ENCODE measurements around the gene TRPM1. TPM values are rescaled to one million over a fixed set of nuclear protein-coding genes. Genes with fewer than 3 reads are reported as not detected.

The TRPM1 gene
- total and polyA plus RNA-seq, 2 donors (not counting 1 experiment from before 2014, with no cell fraction given): not detected

GRCh38 chr15:31096563-31096962 is 5.0 kb downstream of the TRPM1 start:
- Histone ChIP-seq H3K9me3 (ENCODE audit: control insufficient read depth, insufficient read depth, low read depth, low read length) (no peaks in the 10 kb centered on the region), H3K27me3 (ENCODE audit: control insufficient read depth, insufficient read depth, low read length) (no peaks in the 10 kb centered on the region), H3K4me3 (replicated peaks in 1 of 4; ENCODE audit: control extremely low read depth in 1 of 4, insufficient read depth in 1 of 4, low read depth in 3 of 4, low read length in 4 of 4) (no peak overlapping the region), H3K79me2 (ENCODE audit: control insufficient read depth, insufficient read depth, low read length) (no peaks in the 10 kb centered on the region), H3K4me1 (ENCODE audit: control insufficient read depth, extremely low read depth, insufficient read depth, low read length) (no peaks in the 10 kb centered on the region), H3K36me3 (ENCODE audit: control insufficient read depth, insufficient read depth, low read length) (no peaks in the 10 kb centered on the region), H2AFZ (ENCODE audit: low read length) (no peak overlapping the region), H3K27ac (ENCODE audit: insufficient read depth, low read length) (no peak overlapping the region), H3K9ac (ENCODE audit: insufficient read depth, low read length) (no peak overlapping the region), H4K20me1 (ENCODE audit: control insufficient read depth, extremely low read depth, insufficient read depth, low read length) (no peaks in the 10 kb centered on the region), H3K4me2 (ENCODE audit: extremely low read depth, insufficient read depth, low read length) (no peak overlapping the region)
- DNase-seq (ENCODE audit: low read depth in 2 of 2): no peak
- TF ChIP-seq EZH2 (IDR thresholded peaks at IDR 0.05; ENCODE audit: low read length, missing control alignments) (no peak), CTCF (conservative IDR thresholded peaks at IDR 0.05 in 1 of 2, IDR thresholded peaks at IDR 0.05 in 1 of 2; ENCODE audit: low read depth in 1 of 2, low read length in 2 of 2) (no peak)

GRCh38 chr15:31091481-31091880 is 10.0 kb downstream of the TRPM1 start:
- Histone ChIP-seq H3K4me1 (ENCODE audit: control insufficient read depth, extremely low read depth, insufficient read depth, low read length) (no peaks in the 10 kb centered on the region), H3K9ac (ENCODE audit: insufficient read depth, low read length) (no peak overlapping the region), H3K27ac (ENCODE audit: insufficient read depth, low read length) (no peak overlapping the region), H3K36me3 (ENCODE audit: control insufficient read depth, insufficient read depth, low read length) (no peaks in the 10 kb centered on the region), H3K9me3 (ENCODE audit: control insufficient read depth, insufficient read depth, low read depth, low read length) (no peaks in the 10 kb centered on the region), H3K27me3 (ENCODE audit: control insufficient read depth, insufficient read depth, low read length) (no peaks in the 10 kb centered on the region), H3K4me2 (ENCODE audit: extremely low read depth, insufficient read depth, low read length) (no peak overlapping the region), H3K79me2 (ENCODE audit: control insufficient read depth, insufficient read depth, low read length) (no peaks in the 10 kb centered on the region), H2AFZ (ENCODE audit: low read length) (no peak overlapping the region), H4K20me1 (ENCODE audit: control insufficient read depth, extremely low read depth, insufficient read depth, low read length) (no peaks in the 10 kb centered on the region), H3K4me3 (replicated peaks in 1 of 4; ENCODE audit: control extremely low read depth in 1 of 4, insufficient read depth in 1 of 4, low read depth in 3 of 4, low read length in 4 of 4) (no peak overlapping the region)
- peak; percentile 37 to 80 for DNase-seq (ENCODE audit: low read depth in 2 of 2)
- no peak for TF ChIP-seq EZH2 (IDR thresholded peaks at IDR 0.05; ENCODE audit: low read length, missing control alignments)
- TF ChIP-seq CTCF (conservative IDR thresholded peaks at IDR 0.05 in 1 of 2, IDR thresholded peaks at IDR 0.05 in 1 of 2; ENCODE audit: low read depth in 1 of 2, low read length in 2 of 2): no peak

GRCh38 chr15:31090766-31091165 is 10.8 kb downstream of the TRPM1 start:
- no peaks in the 10 kb centered on the region for H3K36me3 ChIP-seq (ENCODE audit: control insufficient read depth, insufficient read depth, low read length)
- H3K79me2 ChIP-seq (ENCODE audit: control insufficient read depth, insufficient read depth, low read length): no peaks in the 10 kb centered on the region
- H3K9me3 ChIP-seq (ENCODE audit: control insufficient read depth, insufficient read depth, low read depth, low read length): no peaks in the 10 kb centered on the region
- no peak overlapping the region for H3K27ac ChIP-seq (ENCODE audit: insufficient read depth, low read length)
- no peak overlapping the region for H2AFZ ChIP-seq (ENCODE audit: low read length)
- H3K4me2 ChIP-seq (ENCODE audit: extremely low read depth, insufficient read depth, low read length): no peak overlapping the region
- H3K27me3 ChIP-seq (ENCODE audit: control insufficient read depth, insufficient read depth, low read length): no peaks in the 10 kb centered on the region
- no peaks in the 10 kb centered on the region for H4K20me1 ChIP-seq (ENCODE audit: control insufficient read depth, extremely low read depth, insufficient read depth, low read length)
- H3K9ac ChIP-seq (ENCODE audit: insufficient read depth, low read length): no peak overlapping the region
- H3K4me1 ChIP-seq (ENCODE audit: control insufficient read depth, extremely low read depth, insufficient read depth, low read length): no peaks in the 10 kb centered on the region
- DNase-seq (ENCODE audit: low read depth in 2 of 2): no peak
- no peak overlapping the region for H3K4me3 ChIP-seq (replicated peaks in 1 of 4; ENCODE audit: control extremely low read depth in 1 of 4, insufficient read depth in 1 of 4, low read depth in 3 of 4, low read length in 4 of 4)
- TF ChIP-seq EZH2 (IDR thresholded peaks at IDR 0.05; ENCODE audit: low read length, missing control alignments): no peak
- TF ChIP-seq CTCF (conservative IDR thresholded peaks at IDR 0.05 in 1 of 2, IDR thresholded peaks at IDR 0.05 in 1 of 2; ENCODE audit: low read depth in 1 of 2, low read length in 2 of 2): no peak

Data from fibroblast of lung (primary cell).